Mucosa of descending colon (tissue), 3 donors: Measurements from ENCODE around the gene ADCY1. TPM values are rescaled to one million over a fixed set of nuclear protein-coding genes. Genes with fewer than 3 reads are reported as not detected.
"Not testable (repeated sequence)": the region's sequence is repeated elsewhere in the genome, so short reads cannot be mapped to it uniquely, and the experiment has no call there.

Experiments used
- ATAC-seq: fragments of 200-7000 bp; cut with Tn5 transposase; one replicate; pipeline ENCODE4 v1.9.1; 2020; ENCODE audit warnings: mild to moderate bottlenecking, moderate library complexity
- DNase-seq, 3 donors: peaks; one replicate each; pipeline ENCODE4 v3.0.0-alpha.2; 2020
- H3K36me3 ChIP-seq: fragments of 200-600 bp; one replicate; pipeline ENCODE4 v1.8.0; 2021; ENCODE audit warnings: low read depth, mild to moderate bottlenecking
- H3K4me1 ChIP-seq: fragments of 200-600 bp; one replicate; pipeline ENCODE4 v1.8.0; 2021; ENCODE audit warnings: low read depth, mild to moderate bottlenecking
- H3K4me3 ChIP-seq: fragments of 200-600 bp; one replicate; pipeline ENCODE4 v1.8.0; 2021; ENCODE audit warnings: mild to moderate bottlenecking
- H3K9me3 ChIP-seq: fragments of 200-600 bp; one replicate; pipeline ENCODE4 v1.8.0; 2021; ENCODE audit warnings: mild to moderate bottlenecking
- intact Hi-C, 2 donors: fragments of 100-400 bp; cut with DNase I in 1 of 2; cut with micrococcal nuclease in 1 of 2; formaldehyde crosslinking; loops; one replicate each; pipeline versions ENCODE4 v1.11.0 to v1.11.1; 2022; cut with DNase I, micrococcal nuclease
- long read RNA-seq, 2 donors: library from polyadenylated mRNA; unstranded; transcript quantifications; one replicate each; pipeline ENCODE4 v2.0.0, GENCODE V29; 2019 to 2021
- total RNA-seq, 3 donors: library from RNA; stranded (reverse); fragmentation: NEBNext Ultra II Directional in 2 of 3; extraction: Animal tissue kit (Norgen Biotek cat#: 25700) in 2 of 3; gene quantifications; one replicate each; pipeline versions ENCODE4 v1.2.1 to v1.2.4, GENCODE V29; 2021 to 2023
- TF ChIP-seq, protein P1 (sequence below): fragments of 200-600 bp; IDR thresholded peaks from one replicate; pipeline ENCODE4 v1.8.0; 2022; ENCODE audit warnings: antibody characterized with exemption, mild to moderate bottlenecking
- donor health status: DM: no; HTN: no; CAD: no; lungs with moderate emphysema.
- donor health status: DM: no; HTN: no; CAD: no.
- donor health status: DM: no; HTN: yes; CAD: no.

The ADCY1 gene
- total RNA-seq, result under 1 TPM; 0.55 to 0.94 (median 0.76) TPM
- long read RNA-seq, donor 1, result 0 reads
- long read RNA-seq, donor 2, result 0 reads

DNA sequence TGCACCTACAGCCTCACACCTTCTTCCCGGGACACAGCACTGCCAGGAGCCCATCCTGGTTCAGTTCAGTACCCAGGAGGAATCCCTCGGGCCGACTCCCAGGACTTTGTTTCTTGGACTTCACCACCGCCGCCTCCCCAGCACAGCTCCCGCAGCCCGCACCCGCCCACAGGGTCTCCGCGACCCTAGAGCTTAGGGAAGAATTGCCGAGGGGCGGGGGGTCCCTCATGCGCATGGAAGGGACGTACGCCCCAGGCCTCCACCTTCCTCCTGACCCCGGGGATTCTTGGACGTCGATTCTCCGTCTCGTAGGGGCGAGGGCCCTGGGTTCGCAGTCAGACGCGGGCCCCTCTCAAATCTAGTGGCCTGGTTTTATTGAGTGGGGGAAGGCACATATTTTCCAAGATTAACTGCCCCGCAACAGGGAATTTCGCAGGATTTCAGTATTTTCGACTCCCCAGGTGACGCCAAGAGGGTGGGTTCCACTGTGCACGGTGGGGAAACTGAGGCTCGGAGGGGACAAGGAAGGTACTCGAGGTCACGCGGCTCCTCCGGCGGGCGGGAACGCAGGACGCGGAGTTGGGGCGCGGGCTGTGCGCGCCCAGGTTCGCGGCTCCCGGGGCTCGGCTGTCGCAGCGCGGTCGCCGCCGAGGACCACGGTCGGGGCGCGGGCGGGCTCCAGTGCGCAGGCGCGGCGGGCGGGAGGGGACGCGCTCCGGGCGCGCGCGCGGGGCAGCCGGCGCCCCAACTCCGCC lies at the start of gene ADCY1:
Gene ADCY1, plus strand, starts transcription at position 708 of the 755 bp plus-strand sequence. CDS start 176 bp downstream, outside the sequence.
- H3K4me1 ChIP-seq, result peaks cover 6% of the 10 kb centered on the region
- TF ChIP-seq, protein P1, sequence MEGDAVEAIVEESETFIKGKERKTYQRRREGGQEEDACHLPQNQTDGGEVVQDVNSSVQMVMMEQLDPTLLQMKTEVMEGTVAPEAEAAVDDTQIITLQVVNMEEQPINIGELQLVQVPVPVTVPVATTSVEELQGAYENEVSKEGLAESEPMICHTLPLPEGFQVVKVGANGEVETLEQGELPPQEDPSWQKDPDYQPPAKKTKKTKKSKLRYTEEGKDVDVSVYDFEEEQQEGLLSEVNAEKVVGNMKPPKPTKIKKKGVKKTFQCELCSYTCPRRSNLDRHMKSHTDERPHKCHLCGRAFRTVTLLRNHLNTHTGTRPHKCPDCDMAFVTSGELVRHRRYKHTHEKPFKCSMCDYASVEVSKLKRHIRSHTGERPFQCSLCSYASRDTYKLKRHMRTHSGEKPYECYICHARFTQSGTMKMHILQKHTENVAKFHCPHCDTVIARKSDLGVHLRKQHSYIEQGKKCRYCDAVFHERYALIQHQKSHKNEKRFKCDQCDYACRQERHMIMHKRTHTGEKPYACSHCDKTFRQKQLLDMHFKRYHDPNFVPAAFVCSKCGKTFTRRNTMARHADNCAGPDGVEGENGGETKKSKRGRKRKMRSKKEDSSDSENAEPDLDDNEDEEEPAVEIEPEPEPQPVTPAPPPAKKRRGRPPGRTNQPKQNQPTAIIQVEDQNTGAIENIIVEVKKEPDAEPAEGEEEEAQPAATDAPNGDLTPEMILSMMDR, result no peak
- no peak within 1 kb of the TSS for H3K4me3 ChIP-seq
- no peak for ATAC-seq
- no peaks in the 10 kb centered on the region for H3K36me3 ChIP-seq
- intact Hi-C loops, result no loop called here
- no peak for DNase-seq
- H3K9me3 ChIP-seq, result no peaks in the 10 kb centered on the region

DNA sequence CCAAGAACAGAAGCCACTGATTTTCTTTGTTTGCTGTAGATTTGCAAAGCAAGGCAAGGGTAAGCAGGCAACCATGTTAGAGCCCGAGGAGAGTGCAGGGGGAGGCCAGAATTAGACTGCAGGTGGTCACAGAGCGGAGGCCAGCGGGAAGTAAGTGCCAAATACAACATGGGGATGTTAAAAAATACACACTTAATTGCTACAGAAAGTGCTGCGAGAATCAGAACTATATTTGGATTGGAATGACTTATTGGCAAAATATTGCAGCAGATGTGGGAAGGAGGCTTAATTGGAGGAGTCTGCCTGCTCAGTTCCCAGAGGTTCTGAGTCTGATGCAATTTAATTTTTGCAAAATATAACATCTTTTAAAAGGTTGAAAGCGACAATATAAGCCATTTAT lies 49.7 kb upstream of the ADCY1 start:
- Histone ChIP-seq H3K4me1 (no peaks in the 10 kb centered on the region), H3K9me3 (no peaks in the 10 kb centered on the region), H3K36me3 (no peaks in the 10 kb centered on the region), H3K4me3 (no peak overlapping the region)
- intact Hi-C loops, result no loop called here
- DNase-seq, result no peak
- TF ChIP-seq, protein P1, result no peak
- ATAC-seq, result no peak

DNA sequence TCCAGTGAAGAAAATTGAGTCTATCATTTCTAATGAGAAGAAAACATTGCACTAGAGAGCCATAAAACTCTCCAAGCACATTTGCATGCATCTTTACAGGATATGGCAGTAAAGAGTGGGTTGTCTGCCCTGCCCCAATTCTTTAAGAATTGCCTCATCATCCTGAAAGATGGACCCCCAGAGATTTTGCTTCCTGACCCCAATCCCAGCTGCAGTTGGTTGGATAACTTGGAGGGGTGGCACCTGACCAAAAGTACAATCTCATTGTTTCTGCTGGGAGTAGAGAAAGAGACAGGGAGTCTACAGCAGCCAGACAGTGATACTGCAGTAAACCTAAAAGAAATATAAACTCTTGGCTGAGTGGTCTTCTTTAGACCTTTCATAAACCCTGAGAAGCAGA lies 49.1 kb upstream of the ADCY1 start:
- no peaks in the 10 kb centered on the region for H3K9me3 ChIP-seq
- intact Hi-C loops, result no loop called here
- H3K4me1 ChIP-seq, result no peaks in the 10 kb centered on the region
- TF ChIP-seq, protein P1, result no peak
- ATAC-seq (no peak), DNase-seq (no peak)
- H3K4me3 ChIP-seq, result no peak overlapping the region
- no peaks in the 10 kb centered on the region for H3K36me3 ChIP-seq

DNA sequence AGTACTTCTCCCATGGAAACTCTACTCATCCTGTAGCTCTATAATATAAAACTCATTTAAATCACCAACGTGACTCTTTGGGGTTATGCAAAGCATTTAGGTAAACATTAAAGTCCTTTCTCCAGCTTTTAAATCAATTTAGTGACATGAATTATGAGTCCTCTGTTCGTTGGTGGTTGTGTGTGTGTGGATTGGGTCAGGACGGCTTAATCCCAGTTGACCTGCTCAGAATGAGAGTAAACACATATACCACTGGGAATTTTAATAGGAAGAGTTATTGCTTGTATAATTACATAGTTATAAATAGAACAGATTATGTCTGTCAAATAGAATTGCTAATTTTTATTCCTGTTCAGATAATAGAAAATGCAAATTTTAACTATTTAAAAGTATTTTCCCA lies 30.7 kb upstream of the ADCY1 start:
- Histone ChIP-seq H3K36me3 (no peaks in the 10 kb centered on the region), H3K4me3 (no peak overlapping the region), H3K9me3 (peaks cover 8% of the 10 kb centered on the region), H3K4me1 (no peaks in the 10 kb centered on the region)
- TF ChIP-seq, protein P1, result no peak
- no peak for ATAC-seq
- no peak for DNase-seq
- intact Hi-C loops, result no loop called here

DNA sequence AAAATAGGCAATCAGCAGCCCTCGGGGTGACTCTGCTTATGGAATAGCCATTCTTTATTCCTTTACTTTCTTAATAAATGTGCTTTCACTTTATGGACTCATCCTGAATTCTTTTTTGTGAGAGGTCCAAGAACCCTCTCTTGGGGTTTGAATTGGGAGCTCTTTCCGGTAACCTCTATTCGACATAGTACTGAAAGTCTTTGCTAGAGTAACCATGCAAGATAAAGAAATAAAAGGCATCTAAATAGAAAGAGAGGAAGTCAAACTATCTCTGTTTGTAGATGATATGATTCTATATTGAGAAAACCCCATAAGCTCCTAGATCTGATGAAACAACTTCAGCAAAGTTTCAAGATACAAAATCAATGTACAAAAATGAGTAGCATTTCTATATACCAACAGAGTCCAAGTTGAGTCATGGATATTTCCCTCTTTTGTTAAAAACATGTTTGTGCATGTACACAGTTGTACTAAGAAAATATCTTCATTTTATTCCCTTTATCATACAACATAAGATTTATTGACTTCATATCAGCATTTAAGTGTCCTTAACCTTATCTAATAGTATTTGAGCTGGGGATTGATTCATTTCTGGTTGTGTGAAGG lies 29.0 kb upstream of the ADCY1 start:
- DNase-seq, intact Hi-C loops, ATAC-seq: not testable (repeated sequence)

DNA sequence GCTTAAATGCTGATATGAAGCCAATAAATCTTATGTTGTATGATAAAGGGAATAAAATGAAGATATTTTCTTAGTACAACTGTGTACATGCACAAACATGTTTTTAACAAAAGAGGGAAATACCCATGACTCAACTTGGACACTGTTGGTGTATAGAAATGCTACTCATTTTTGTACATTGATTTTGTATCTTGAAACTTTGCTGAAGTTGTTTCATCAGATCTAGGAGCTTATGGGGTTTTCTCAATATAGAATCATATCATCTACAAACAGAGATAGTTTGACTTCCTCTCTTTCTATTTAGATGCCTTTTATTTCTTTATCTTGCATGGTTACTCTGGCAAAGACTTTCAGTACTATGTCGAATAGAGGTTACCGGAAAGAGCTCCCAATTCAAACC lies 25.3 kb upstream of the ADCY1 start:
- intact Hi-C loops, H3K9me3 ChIP-seq, ATAC-seq, DNase-seq, H3K4me1 ChIP-seq, H3K36me3 ChIP-seq, H3K4me3 ChIP-seq: not testable (repeated sequence)

More for the DNA sequence above, 29.0 kb upstream of the ADCY1 start:
- not testable (repeated sequence) for H3K4me3 ChIP-seq, H3K9me3 ChIP-seq, H3K36me3 ChIP-seq, H3K4me1 ChIP-seq
